ENCODE measurements around the gene ANO10.

Gene ANO10

DNA sequence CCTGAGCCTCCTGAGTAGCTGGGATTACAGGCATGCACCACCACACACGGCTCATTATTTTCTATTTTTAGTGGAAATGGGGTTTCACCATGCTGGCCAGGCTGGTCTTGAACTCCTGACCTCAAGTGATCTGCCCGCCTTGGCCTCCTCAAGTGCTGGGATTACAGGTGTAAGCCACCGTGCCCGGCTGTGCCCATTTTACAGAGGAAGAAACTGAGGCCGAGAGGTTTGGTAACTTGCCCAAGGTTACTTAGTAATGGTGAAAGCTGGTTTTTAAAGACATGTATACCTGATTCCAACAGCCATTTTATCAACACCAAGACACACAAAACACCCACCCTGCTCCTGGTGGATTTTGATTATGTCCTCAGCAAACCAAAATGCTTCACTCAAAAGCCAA is 206.7 kb downstream of the ANO10 start:
- Histone ChIP-seq H3K36me3 (ENCODE audit: control insufficient read depth in 2 of 2, insufficient read depth in 1 of 2, low read length in 2 of 2) (no peaks in the 10 kb centered on the region; a peak in 1 of 3 replicates), H3K4me3 (ENCODE audit: low read depth, low read length) (no peak overlapping the region), H3K27ac (ENCODE audit: extremely low read depth, low read depth, low read length) (no peak overlapping the region), H3K4me1 (ENCODE audit: control insufficient read depth, insufficient read depth, low read length) (no peaks in the 10 kb centered on the region), H3K9me3 (ENCODE audit: control insufficient read depth, insufficient read depth, low read depth, low read length) (no peaks in the 10 kb centered on the region)
- TF ChIP-seq ZNF19 (tag by site-specific recombination; IDR thresholded peaks at IDR 0.05; ENCODE audit: low read depth) (no peak), ZNF391 (tag by site-specific recombination; IDR thresholded peaks at IDR 0.05; ENCODE audit: borderline replicate concordance, low read depth) (no peak), ZNF239 (tag by site-specific recombination; IDR thresholded peaks at IDR 0.05) (no peak)
- TF ChIP-seq, protein P1, sequence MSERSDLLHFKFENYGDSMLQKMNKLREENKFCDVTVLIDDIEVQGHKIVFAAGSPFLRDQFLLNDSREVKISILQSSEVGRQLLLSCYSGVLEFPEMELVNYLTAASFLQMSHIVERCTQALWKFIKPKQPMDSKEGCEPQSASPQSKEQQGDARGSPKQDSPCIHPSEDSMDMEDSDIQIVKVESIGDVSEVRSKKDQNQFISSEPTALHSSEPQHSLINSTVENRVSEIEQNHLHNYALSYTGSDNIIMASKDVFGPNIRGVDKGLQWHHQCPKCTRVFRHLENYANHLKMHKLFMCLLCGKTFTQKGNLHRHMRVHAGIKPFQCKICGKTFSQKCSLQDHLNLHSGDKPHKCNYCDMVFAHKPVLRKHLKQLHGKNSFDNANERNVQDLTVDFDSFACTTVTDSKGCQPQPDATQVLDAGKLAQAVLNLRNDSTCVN (tag by site-specific recombination; optimal IDR thresholded peaks at IDR 0.05): no peak
- TF ChIP-seq, protein P2, sequence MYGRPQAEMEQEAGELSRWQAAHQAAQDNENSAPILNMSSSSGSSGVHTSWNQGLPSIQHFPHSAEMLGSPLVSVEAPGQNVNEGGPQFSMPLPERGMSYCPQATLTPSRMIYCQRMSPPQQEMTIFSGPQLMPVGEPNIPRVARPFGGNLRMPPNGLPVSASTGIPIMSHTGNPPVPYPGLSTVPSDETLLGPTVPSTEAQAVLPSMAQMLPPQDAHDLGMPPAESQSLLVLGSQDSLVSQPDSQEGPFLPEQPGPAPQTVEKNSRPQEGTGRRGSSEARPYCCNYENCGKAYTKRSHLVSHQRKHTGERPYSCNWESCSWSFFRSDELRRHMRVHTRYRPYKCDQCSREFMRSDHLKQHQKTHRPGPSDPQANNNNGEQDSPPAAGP (tag by site-specific recombination; IDR thresholded peaks at IDR 0.05): no peak
- TF ChIP-seq, protein P3, sequence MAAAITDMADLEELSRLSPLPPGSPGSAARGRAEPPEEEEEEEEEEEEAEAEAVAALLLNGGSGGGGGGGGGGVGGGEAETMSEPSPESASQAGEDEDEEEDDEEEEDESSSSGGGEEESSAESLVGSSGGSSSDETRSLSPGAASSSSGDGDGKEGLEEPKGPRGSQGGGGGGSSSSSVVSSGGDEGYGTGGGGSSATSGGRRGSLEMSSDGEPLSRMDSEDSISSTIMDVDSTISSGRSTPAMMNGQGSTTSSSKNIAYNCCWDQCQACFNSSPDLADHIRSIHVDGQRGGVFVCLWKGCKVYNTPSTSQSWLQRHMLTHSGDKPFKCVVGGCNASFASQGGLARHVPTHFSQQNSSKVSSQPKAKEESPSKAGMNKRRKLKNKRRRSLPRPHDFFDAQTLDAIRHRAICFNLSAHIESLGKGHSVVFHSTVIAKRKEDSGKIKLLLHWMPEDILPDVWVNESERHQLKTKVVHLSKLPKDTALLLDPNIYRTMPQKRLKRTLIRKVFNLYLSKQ (tag by site-specific recombination; IDR thresholded peaks at IDR 0.05; ENCODE audit: borderline replicate concordance): no peak
- CTCF ChIA-PET: no interaction called here
- POLR2A ChIA-PET: no interaction called here

DNA sequence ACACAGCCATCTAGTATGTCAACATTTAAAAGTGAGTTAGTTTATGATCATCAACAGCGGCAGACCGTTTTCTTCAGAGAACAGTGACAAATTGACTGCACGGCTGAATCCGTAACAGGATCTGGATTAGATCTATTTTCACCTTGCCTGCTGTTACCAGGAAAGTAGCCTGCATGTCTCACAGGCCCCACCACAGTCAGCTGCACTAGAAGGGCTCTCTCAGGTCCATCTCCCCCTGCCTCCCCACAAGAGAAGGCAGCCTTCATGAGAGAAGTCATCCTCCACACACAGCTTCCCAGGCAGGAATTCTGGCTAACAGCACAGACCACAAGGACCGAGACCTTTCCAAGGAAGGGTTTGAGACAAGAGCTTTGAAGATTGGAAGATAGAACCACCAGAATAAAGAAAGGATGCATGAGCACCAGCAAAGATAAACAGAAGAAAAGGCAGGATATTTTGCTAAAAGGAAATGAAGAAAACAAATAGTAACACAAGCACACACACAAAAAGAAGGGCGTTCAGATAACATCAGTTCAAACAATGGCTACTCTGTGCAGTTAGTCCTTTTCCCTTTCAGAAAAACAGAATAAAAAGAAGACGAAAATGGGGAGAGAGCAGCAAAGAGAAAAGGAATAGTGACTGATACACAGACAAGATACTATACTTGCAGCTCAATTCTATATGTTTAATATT is 208.0 kb downstream of the ANO10 start:
- ChIA-PET CTCF (no interaction called here), POLR2A (no interaction called here)
- no peak overlapping the region for H3K27ac ChIP-seq (ENCODE audit: extremely low read depth, low read depth, low read length)
- no peak overlapping the region for H3K4me3 ChIP-seq (ENCODE audit: low read depth, low read length)
- no peak for TF ChIP-seq ZNF624 (tag by site-specific recombination; IDR thresholded peaks at IDR 0.05)
- no peaks in the 10 kb centered on the region; a peak in 1 of 3 replicates for H3K36me3 ChIP-seq (ENCODE audit: control insufficient read depth in 2 of 2, insufficient read depth in 1 of 2, low read length in 2 of 2)
- H3K4me1 ChIP-seq (ENCODE audit: control insufficient read depth, insufficient read depth, low read length): no peaks in the 10 kb centered on the region
- no peaks in the 10 kb centered on the region for H3K9me3 ChIP-seq (ENCODE audit: control insufficient read depth, insufficient read depth, low read depth, low read length)

DNA sequence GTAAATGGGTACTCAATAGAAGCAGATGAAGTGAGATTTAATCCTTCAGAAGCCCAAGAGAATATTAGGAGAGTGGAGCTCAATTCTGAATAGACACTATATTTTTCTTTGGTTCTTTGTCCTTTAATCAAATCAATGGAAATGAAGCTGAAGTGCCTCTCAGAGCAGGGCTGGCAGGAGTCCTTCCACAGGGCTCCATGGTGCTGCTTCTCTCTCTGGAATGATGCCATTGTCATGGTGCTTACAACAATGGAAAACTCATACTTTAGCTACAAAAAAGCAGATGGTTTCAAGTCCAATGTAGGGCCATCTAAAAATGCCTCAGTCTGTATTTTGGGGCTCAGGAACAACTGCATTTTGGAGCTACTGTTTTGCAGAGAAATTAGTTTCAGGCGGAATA is 210.4 kb downstream of the ANO10 start:
- H3K4me1 ChIP-seq (ENCODE audit: control insufficient read depth, insufficient read depth, low read length): no peaks in the 10 kb centered on the region
- H3K9me3 ChIP-seq (ENCODE audit: control insufficient read depth, insufficient read depth, low read depth, low read length): no peaks in the 10 kb centered on the region
- POLR2A ChIA-PET: no interaction called here
- H3K27ac ChIP-seq (ENCODE audit: extremely low read depth, low read depth, low read length): no peak overlapping the region
- CTCF ChIA-PET: no interaction called here
- no peaks in the 10 kb centered on the region; a peak in 1 of 3 replicates for H3K36me3 ChIP-seq (ENCODE audit: control insufficient read depth in 2 of 2, insufficient read depth in 1 of 2, low read length in 2 of 2)
- H3K4me3 ChIP-seq (ENCODE audit: low read depth, low read length): no peak overlapping the region
- TF ChIP-seq ZNF501 (tag by site-specific recombination; IDR thresholded peaks at IDR 0.05) (no peak), ZSCAN30 (tag by site-specific recombination; IDR thresholded peaks at IDR 0.05) (no peak), GFI1B (tag by site-specific recombination; IDR thresholded peaks at IDR 0.05) (no peak), ZNF19 (tag by site-specific recombination; IDR thresholded peaks at IDR 0.05; ENCODE audit: low read depth) (no peak), ZNF48 (tag by site-specific recombination; IDR thresholded peaks at IDR 0.05) (no peak), ZNF785 (tag by site-specific recombination; IDR thresholded peaks at IDR 0.05) (no peak), ZNF292 (tag by site-specific recombination; IDR thresholded peaks at IDR 0.05; ENCODE audit: borderline replicate concordance, low read depth) (no peak), GLIS1 (tag by site-specific recombination; IDR thresholded peaks at IDR 0.05) (no peak), ZNF596 (tag by site-specific recombination; IDR thresholded peaks at IDR 0.05) (no peak)
- TF ChIP-seq, protein P4, sequence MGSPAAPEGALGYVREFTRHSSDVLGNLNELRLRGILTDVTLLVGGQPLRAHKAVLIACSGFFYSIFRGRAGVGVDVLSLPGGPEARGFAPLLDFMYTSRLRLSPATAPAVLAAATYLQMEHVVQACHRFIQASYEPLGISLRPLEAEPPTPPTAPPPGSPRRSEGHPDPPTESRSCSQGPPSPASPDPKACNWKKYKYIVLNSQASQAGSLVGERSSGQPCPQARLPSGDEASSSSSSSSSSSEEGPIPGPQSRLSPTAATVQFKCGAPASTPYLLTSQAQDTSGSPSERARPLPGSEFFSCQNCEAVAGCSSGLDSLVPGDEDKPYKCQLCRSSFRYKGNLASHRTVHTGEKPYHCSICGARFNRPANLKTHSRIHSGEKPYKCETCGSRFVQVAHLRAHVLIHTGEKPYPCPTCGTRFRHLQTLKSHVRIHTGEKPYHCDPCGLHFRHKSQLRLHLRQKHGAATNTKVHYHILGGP (tag by site-specific recombination; IDR thresholded peaks at IDR 0.05): no peak
- TF ChIP-seq, protein P5, sequence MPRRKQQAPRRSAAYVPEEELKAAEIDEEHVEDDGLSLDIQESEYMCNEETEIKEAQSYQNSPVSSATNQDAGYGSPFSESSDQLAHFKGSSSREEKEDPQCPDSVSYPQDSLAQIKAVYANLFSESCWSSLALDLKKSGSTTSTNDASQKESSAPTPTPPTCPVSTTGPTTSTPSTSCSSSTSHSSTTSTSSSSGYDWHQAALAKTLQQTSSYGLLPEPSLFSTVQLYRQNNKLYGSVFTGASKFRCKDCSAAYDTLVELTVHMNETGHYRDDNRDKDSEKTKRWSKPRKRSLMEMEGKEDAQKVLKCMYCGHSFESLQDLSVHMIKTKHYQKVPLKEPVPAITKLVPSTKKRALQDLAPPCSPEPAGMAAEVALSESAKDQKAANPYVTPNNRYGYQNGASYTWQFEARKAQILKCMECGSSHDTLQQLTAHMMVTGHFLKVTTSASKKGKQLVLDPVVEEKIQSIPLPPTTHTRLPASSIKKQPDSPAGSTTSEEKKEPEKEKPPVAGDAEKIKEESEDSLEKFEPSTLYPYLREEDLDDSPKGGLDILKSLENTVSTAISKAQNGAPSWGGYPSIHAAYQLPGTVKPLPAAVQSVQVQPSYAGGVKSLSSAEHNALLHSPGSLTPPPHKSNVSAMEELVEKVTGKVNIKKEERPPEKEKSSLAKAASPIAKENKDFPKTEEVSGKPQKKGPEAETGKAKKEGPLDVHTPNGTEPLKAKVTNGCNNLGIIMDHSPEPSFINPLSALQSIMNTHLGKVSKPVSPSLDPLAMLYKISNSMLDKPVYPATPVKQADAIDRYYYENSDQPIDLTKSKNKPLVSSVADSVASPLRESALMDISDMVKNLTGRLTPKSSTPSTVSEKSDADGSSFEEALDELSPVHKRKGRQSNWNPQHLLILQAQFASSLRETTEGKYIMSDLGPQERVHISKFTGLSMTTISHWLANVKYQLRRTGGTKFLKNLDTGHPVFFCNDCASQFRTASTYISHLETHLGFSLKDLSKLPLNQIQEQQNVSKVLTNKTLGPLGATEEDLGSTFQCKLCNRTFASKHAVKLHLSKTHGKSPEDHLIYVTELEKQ (tag by site-specific recombination; IDR thresholded peaks at IDR 0.05; ENCODE audit: borderline replicate concordance): no peak
- TF ChIP-seq, protein P6, sequence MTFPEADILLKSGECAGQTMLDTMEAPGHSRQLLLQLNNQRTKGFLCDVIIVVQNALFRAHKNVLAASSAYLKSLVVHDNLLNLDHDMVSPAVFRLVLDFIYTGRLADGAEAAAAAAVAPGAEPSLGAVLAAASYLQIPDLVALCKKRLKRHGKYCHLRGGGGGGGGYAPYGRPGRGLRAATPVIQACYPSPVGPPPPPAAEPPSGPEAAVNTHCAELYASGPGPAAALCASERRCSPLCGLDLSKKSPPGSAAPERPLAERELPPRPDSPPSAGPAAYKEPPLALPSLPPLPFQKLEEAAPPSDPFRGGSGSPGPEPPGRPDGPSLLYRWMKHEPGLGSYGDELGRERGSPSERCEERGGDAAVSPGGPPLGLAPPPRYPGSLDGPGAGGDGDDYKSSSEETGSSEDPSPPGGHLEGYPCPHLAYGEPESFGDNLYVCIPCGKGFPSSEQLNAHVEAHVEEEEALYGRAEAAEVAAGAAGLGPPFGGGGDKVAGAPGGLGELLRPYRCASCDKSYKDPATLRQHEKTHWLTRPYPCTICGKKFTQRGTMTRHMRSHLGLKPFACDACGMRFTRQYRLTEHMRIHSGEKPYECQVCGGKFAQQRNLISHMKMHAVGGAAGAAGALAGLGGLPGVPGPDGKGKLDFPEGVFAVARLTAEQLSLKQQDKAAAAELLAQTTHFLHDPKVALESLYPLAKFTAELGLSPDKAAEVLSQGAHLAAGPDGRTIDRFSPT (tag by site-specific recombination; IDR thresholded peaks at IDR 0.05): no peak
